HG02678 (cell line): Measurements from ENCODE around the gene MARS1.

ENCODE experiments used
- ATAC-seq: cut with Tn5 transposase; IDR thresholded peaks from one replicate; pipeline ENCODE4 v1.9.1; 2021; ENCODE audit warnings: mild to moderate bottlenecking, moderate library complexity; ENCODE audit not compliant: unreplicated experiment

The MARS1 gene

DNA sequence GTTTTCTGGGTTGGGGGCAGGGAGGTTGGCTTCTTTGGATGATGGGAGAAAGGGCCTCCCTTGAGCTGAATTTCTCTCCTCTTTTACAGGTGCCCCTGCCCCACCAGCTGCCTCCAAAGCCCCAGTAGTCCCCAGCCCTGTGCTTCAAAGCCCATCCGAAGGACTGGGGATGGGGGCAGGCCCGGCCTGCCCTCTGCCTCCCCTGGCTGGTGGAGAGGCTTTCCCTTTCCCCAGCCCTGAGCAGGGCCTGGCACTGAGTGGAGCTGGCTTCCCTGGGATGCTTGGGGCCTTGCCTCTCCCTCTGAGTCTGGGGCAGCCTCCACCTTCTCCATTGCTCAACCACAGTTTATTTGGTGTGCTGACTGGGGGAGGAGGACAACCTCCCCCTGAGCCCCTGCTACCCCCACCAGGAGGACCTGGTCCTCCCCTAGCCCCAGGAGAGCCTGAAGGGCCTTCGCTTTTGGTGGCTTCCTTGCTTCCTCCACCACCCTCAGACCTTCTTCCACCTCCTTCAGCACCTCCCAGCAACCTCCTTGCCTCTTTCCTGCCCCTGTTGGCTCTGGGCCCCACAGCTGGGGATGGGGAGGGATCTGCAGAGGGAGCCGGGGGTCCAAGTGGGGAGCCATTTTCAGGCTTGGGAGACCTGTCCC, 38.7 kb downstream of the MARS1 start:
- no peak for ATAC-seq

DNA sequence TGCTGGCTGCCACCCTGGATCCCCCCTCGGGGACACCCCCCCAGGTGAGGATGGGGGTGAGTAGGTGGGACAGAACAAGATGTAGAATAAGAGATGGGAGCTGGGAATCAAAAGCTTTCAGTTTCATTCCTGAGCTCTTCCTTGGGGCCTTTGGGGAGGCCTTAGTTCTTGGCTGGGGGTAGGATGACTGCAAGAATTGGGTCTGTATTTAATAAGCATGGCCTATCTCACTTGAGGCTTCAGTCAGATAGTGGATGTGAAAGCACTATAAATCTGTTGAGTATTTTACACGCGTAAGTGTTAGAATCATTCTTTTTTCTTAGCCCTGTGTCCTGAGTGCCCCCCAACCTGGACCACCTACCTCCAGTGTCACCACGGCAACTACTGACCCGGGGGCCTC, 39.3 kb downstream of the MARS1 start:
- ATAC-seq, result no peak

DNA sequence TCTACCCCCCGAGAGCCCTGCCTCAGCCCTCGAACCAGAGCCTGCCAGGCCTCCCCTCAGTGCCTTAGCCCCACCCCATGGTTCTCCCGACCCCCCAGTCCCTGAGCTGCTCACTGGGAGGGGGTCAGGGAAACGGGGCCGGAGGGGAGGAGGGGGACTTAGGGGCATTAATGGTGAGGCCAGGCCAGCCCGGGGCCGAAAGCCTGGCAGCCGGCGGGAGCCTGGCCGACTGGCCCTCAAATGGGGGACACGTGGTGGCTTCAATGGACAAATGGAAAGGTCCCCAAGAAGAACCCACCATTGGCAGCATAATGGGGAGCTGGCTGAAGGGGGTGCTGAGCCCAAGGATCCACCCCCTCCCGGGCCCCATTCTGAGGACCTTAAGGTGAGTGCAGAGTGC, 40.3 kb downstream of the MARS1 start:
- ATAC-seq, result no peak

GRCh38 chr12:57528831-57529555, 41.1 kb downstream of the MARS1 start:
- ATAC-seq, result no peak

DNA sequence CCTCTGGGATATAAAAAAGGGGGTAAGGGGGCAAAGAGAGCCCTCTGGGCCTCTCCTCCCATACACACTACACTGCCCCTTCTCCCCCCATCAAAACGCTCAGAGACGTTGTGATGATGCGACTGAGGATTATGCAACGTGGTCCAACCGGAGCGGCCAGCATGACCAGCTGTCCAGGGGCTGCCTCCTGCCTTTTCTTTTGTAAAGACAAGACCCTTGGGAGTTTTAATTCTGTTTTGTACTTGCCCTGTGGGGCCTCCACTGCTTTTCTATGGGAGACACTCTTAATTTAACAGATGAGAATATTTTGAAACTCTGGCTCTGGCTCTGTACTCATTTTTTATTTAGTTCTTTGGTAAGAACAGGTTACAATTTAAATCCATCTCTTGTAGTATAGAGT, 42.0 kb downstream of the MARS1 start:
- no peak for ATAC-seq

GRCh38 chr12:57530396-57531142, 42.7 kb downstream of the MARS1 start:
- ATAC-seq, result no peak

- ATAC-seq, result no peak
Observed at GRCh38 chr12:57531836-57532235, 44.0 kb downstream of the MARS1 start.

- ATAC-seq, result no peak
Observed at GRCh38 chr12:57533108-57533507, 45.2 kb downstream of the MARS1 start.

GRCh38 chr12:57534250-57534649, 46.4 kb downstream of the MARS1 start:
- no peak for ATAC-seq

DNA sequence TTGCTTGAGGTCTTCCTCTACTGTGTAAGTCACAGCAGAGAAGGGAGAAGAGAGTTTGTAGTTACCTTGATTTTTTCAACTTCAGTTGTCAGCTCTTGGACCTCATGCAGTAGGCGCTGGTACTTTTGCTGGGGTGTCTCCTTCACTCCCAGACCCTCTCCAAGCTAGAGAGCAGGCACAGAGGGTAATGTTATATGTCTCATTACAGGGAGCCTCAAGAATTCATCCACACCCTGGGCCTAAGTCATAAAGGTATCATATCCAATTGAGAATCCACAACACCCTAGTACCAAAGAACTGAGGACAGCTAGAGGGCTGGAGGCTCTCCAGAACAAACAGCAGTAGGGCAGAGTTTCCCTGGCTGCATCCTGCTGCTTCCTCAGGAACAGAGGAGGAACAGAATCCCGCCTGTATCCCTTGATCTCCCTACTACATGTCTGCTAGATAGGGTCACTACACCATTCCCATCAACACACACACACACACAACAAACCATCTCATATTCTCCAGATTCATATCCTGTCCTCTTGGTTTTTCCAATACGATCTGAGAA, 47.2 kb downstream of the MARS1 start:
- no peak for ATAC-seq

DNA sequence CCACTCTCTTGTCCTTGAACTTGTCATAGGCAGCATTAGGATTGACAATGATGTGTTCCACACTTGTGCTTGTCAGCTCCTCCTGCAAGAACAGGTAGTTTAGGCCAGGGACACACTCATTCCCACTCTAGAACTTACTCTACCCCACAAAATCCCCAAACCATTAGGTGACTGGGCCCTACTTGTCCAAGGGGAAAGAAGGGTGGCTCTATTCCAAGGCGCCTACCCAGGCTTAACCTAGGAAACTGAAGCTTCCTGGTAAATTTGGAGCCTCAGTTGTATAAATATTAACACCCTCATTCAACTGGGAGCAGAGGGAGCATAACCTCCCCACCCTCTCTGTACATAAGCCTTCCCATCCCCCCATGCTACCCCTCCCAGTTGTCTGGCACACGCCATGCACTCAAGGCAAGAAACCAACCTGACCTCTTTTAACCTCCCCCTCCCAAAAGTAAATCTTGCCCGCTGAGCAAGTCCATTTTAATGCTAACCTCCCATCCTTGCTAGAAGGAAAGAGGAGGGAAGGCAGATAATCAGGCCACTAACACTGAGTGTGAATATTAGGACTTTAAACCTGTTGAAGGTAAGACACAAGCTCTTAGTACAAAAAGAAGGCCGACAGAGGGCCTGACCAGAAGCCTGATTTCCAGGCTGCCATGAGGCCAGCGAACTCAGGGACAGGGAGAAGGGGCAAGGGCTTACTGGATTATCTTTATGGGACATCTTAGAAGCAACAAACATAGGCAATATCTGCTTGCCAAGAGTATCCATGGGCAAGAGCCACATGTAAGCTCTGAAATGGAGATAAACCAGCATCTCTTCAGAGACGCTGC, 48.1 kb downstream of the MARS1 start:
- no peak for ATAC-seq

- ATAC-seq, result no peak
Observed at GRCh38 chr12:57536597-57536942, 48.7 kb downstream of the MARS1 start.

GRCh38 chr12:57539134-57539768, 51.4 kb downstream of the MARS1 start:
- ATAC-seq, result no peak

DNA sequence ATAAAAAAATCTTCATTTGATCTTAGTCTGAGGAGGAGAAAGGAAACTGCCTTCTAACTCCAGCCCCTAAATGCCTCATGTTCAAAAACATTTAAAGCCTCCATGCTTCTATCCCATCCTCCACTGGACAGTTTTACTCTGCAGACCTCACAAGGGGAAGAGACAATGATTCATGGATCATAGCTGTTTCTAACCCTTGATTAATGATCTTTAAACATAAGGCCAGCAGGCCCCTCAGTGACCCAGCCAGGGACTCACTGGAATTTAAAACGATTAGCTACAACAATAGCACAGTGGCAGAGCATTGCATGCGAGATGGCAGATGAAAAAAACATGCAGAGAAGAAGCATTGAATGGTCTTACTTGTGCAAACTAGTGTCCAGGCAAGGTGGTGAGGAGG, 53.1 kb downstream of the MARS1 start:
- ATAC-seq, result no peak

- ATAC-seq, result no peak
Observed at GRCh38 chr12:57541717-57542116, 53.8 kb downstream of the MARS1 start.

DNA sequence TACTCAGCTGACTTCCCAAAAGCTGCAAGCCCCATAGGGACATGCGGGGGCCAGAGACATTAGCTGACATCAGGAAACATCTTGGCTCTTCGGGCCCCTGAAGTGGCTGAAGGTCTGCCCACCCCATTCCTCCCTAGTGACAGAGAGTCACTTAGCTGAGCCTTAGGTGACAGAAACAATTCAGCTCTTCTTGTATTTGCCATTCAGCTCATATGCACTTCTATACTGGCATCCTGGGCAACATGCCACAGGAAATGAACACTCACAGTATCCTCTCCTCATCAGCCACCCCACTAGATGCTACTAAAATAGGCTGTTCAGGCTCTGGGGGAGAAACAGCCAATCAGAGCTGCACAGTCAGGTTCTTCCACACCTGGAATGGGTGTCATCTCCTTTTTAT, 55.7 kb downstream of the MARS1 start:
- ATAC-seq, result no peak

GRCh38 chr12:57545809-57546437, 58.1 kb downstream of the MARS1 start:
- no peak for ATAC-seq

- ATAC-seq, result peak; percentile 98
Observed at GRCh38 chr12:57546438-57547287, 58.8 kb downstream of the MARS1 start, which contains the start of gene DCTN2. Gene DCTN2 (minus strand): TSS chr12:57547192. CDS start chr12:57547063, 129 bp downstream.
